IMR-90 (cell line): ENCODE results near the gene OR9A2. TPM values are rescaled to one million over a fixed set of nuclear protein-coding genes. Genes with fewer than 3 reads are reported as not detected.

Experiments
- ATAC-seq: fragments of 200-7000 bp; cut with Tn5 transposase; 2 replicates; pipeline ENCODE4 v1.9.1; 2020; ENCODE audit warnings: low read depth, mild to moderate bottlenecking, moderate library complexity
- BruUV-seq: library from RNA; stranded (reverse); fragments of 400-500 nt; replicated peaks from 2 replicates; lab custom pipeline; 2021; lab: Mats Ljungman, UMichigan
- CTCF ChIA-PET: fragments of 300-600 bp; formaldehyde crosslinking; extraction: SDS; loops from one replicate; lab custom pipeline; 2021; ENCODE audit warnings: antibody characterized with exemption; lab: Yijun Ruan, JAX
- POLR2A ChIA-PET: fragments of 300-600 bp; sonication (Branson Sonifier 250); formaldehyde crosslinking; loops from one replicate; lab custom pipeline; 2022; ENCODE audit warnings: antibody characterized with exemption; ENCODE audit not compliant: unreplicated experiment; lab: Charles Lee
- DNase-seq: peaks from one replicate; pipeline ENCODE4 v3.0.0; 2013
- H2AFZ ChIP-seq: replicated peaks from 2 replicates; pipeline ENCODE3; 2013; ENCODE audit warnings: low read length, mild to moderate bottlenecking; ENCODE audit not compliant: poor library complexity
- H2AK5ac ChIP-seq: 2 replicates; pipeline ENCODE4 v1.6.1; 2013; ENCODE audit warnings: low read depth, low read length, inconsistent platforms
- H2AK9ac ChIP-seq: replicated peaks from 2 replicates; pipeline ENCODE3; 2013; ENCODE audit warnings: mild to moderate bottlenecking, low read depth, low read length, moderate library complexity; ENCODE audit not compliant: poor library complexity
- H2BK120ac ChIP-seq: 2 replicates; pipeline ENCODE4 v1.6.1; 2013; ENCODE audit warnings: low read depth, low read length, inconsistent platforms
- H2BK15ac ChIP-seq: 3 replicates; pipeline ENCODE4 v1.6.1; 2013; ENCODE audit warnings: low read depth, low read length, inconsistent platforms
- H2BK20ac ChIP-seq: 2 replicates; pipeline ENCODE4 v1.6.1; 2013; ENCODE audit warnings: low read depth, mild to moderate bottlenecking, inconsistent platforms, low read length, moderate library complexity
- H2BK5ac ChIP-seq: 2 replicates; pipeline ENCODE4 v1.6.1; 2013; ENCODE audit warnings: mild to moderate bottlenecking, low read depth, low read length, inconsistent platforms; ENCODE audit not compliant: poor library complexity, severe bottlenecking
- H3K14ac ChIP-seq: replicated peaks from 2 replicates; pipeline ENCODE4 v1.6.1; 2013; ENCODE audit warnings: low read depth, low read length, inconsistent platforms
- H3K18ac ChIP-seq: 2 replicates; pipeline ENCODE4 v1.6.1; 2013; ENCODE audit warnings: low read depth, low read length, control low read depth
- H3K23ac ChIP-seq: 2 replicates; pipeline ENCODE4 v1.6.1; 2013; ENCODE audit warnings: low read depth, low read length, inconsistent platforms
- H3K27ac ChIP-seq: 2 replicates; pipeline ENCODE4 v1.5.1; 2013; ENCODE audit warnings: mild to moderate bottlenecking, control low read depth, low read length; ENCODE audit not compliant: insufficient read depth
- H3K27me3 ChIP-seq: 2 replicates; pipeline ENCODE4 v1.6.1; 2013; ENCODE audit warnings: low read length; ENCODE audit not compliant: control insufficient read depth, insufficient read depth
- H3K36me3 ChIP-seq: 2 replicates; pipeline ENCODE4 v1.6.1; 2013; ENCODE audit warnings: low read length, mixed read lengths; ENCODE audit not compliant: control insufficient read depth, insufficient read depth
- H3K4ac ChIP-seq: 2 replicates; pipeline ENCODE4 v1.6.1; 2013; ENCODE audit warnings: low read depth, low read length, inconsistent platforms
- H3K4me1 ChIP-seq: 2 replicates; pipeline ENCODE4 v1.6.1; 2013; ENCODE audit warnings: low read length, mixed read lengths; ENCODE audit not compliant: control insufficient read depth, insufficient read depth
- H3K4me2 ChIP-seq: 2 replicates; pipeline ENCODE4 v1.6.1; 2013; ENCODE audit warnings: low read depth, mild to moderate bottlenecking, control low read depth, low read length, moderate library complexity
- H3K4me3 ChIP-seq: 2 replicates; pipeline ENCODE4 v1.5.1; 2013; ENCODE audit warnings: low read depth, mild to moderate bottlenecking, control low read depth, low read length, moderate library complexity; ENCODE audit not compliant: insufficient read depth
- H3K56ac ChIP-seq: 2 replicates; pipeline ENCODE4 v1.6.1; 2013; ENCODE audit warnings: low read length, inconsistent platforms; ENCODE audit not compliant: insufficient read depth; ENCODE audit errors: extremely low read depth
- H3K79me1 ChIP-seq, 2 experiments: 2 replicates each; pipeline ENCODE4 v1.6.1; 2013; ENCODE audit warnings: low read length in 2 of 2, inconsistent platforms in 1 of 2, low read depth in 1 of 2
- H3K9ac ChIP-seq: 2 replicates; pipeline ENCODE4 v1.6.1; 2013; ENCODE audit warnings: low read depth, low read length, control low read depth
- H3K9me1 ChIP-seq: 2 replicates; pipeline ENCODE4 v1.6.1; 2013; ENCODE audit warnings: low read length, inconsistent platforms; ENCODE audit not compliant: insufficient read depth
- H3K9me3 ChIP-seq: 2 replicates; pipeline ENCODE4 v1.6.1; 2013; ENCODE audit warnings: low read length; ENCODE audit not compliant: control insufficient read depth, insufficient read depth
- H4K20me1 ChIP-seq: 2 replicates; pipeline ENCODE4 v1.6.1; 2013; ENCODE audit warnings: low read length, inconsistent platforms; ENCODE audit not compliant: insufficient read depth
- H4K5ac ChIP-seq: 2 replicates; pipeline ENCODE4 v1.6.1; 2013; ENCODE audit warnings: mild to moderate bottlenecking, low read depth, low read length, control low read depth
- H4K8ac ChIP-seq, 2 experiments: 2 replicates each; pipeline ENCODE4 v1.6.1; 2013; ENCODE audit warnings: low read depth in 2 of 2, low read length in 2 of 2, control low read depth in 1 of 2, inconsistent platforms in 1 of 2
- H4K91ac ChIP-seq: 2 replicates; pipeline ENCODE4 v1.6.1; 2013; ENCODE audit warnings: low read depth, low read length, inconsistent platforms; ENCODE audit not compliant: insufficient read depth
- BHLHE40 ChIP-seq: fragments of 150-350 bp; IDR thresholded peaks from 2 replicates; pipeline ENCODE4 v1.6.1; 2016; ENCODE audit warnings: mild to moderate bottlenecking, low read depth, low read length
- CHD1 ChIP-seq: IDR thresholded peaks from 2 replicates; pipeline ENCODE4 v1.6.1; 2012; ENCODE audit warnings: low read depth, low read length, improper control_type of control experiment
- MAFK ChIP-seq: IDR thresholded peaks from 2 replicates; pipeline ENCODE4 v1.6.1; 2012; ENCODE audit warnings: low read depth, low read length, improper control_type of control experiment
- MAZ ChIP-seq: IDR thresholded peaks from 2 replicates; pipeline ENCODE4 v1.6.1; 2012; ENCODE audit warnings: low read depth, mild to moderate bottlenecking, low read length, improper control_type of control experiment, moderate library complexity, borderline replicate concordance
- RAD21 ChIP-seq: IDR thresholded peaks from 2 replicates; pipeline ENCODE4 v1.6.1; 2012; ENCODE audit warnings: low read length, improper control_type of control experiment
- RFX5 ChIP-seq: IDR thresholded peaks from 2 replicates; pipeline ENCODE4 v1.8.0; 2012; ENCODE audit warnings: low read depth, mild to moderate bottlenecking, low read length, moderate library complexity
- WGBS, 2 experiments: methylation state at CpG; one replicate each; pipeline versions ENCODE4 v1.1.5 to v1.1.7; 2013; ENCODE audit warnings: missing lambda C conversion rate in 2 of 2; ENCODE audit not compliant: insufficient read length in 1 of 2; ENCODE audit errors: extremely low coverage in 2 of 2; 5-methylcytosine and 5-hydroxymethylcytosine counted together
- dilution Hi-C: fragments of 300-500 bp; cut with HindIII; formaldehyde crosslinking; loops from one replicate; pipeline ENCODE4 v1.14.3; 2018; ENCODE audit warnings: low sequenced_read_pairs; ENCODE audit not compliant: unreplicated experiment
- in situ Hi-C: fragments of 300-500 bp; cut with MboI; formaldehyde crosslinking; loops from 3 replicates; pipeline ENCODE4 v1.14.3; 2019; ENCODE audit warnings: low sequenced_read_pairs, inconsistent platforms, mixed read lengths
- intact Hi-C: fragments of 100-400 bp; cut with micrococcal nuclease; formaldehyde crosslinking; loops from 2 replicates; pipeline ENCODE4 v1.10.0; 2022
- polyA plus RNA-seq, 3 experiments: library from polyadenylated mRNA; depleted of rRNA; stranded (reverse); fragments of >200 nt; gene quantifications; 2 replicates each; pipeline ENCODE4 v1.2.3, GENCODE V29; 2012; ENCODE audit warnings: low replicate concordance in 1 of 3
- total RNA-seq: library from RNA; depleted of rRNA; stranded (reverse); fragments of >200 nt; gene quantifications from 2 replicates; pipeline ENCODE4 v1.2.3, GENCODE V29; 2012
- TF ChIP-seq, protein P1 (sequence below): conservative IDR thresholded peaks from 2 replicates; pipeline ENCODE4 v1.5.1; 2012; ENCODE audit warnings: mild to moderate bottlenecking, low read depth, low read length, improper control_type of control experiment

OR9A2 gene
- total and polyA plus RNA-seq, 2 of the 4 experiments (the other 2 are of a cell fraction): not detected

DNA sequence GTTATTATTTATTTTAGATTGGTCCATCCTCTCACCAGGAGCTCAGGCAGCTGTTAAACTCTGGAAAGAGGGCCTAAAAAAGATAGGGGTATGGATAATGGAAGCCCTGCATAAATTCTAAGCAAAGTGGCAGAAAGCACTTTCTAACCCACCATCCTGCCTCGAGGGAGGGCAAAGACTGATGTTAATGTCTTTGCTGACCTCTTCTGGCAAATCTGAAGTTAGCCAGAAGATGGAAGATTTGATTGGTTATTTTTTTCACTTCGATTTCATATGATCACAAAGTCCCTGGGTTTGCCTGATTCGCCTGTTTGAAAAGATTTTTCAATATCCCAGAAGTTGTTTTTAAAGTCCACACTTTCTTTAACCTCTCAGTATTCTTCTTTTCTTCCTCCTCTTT lies 24.8 kb downstream of the OR9A2 start:
- no TSS peak for BruUV-seq
- Histone ChIP-seq H2BK5ac (no peak overlapping the region), H3K4ac (no peak overlapping the region), H3K23ac (no peak overlapping the region), H3K27me3 (peaks cover 2% of the 10 kb centered on the region; the same call in 1 of the 2 replicates), H2BK20ac (no peak overlapping the region), H3K18ac (no peak overlapping the region), H4K91ac (no peak overlapping the region), H3K4me1 (no peaks in the 10 kb centered on the region), H3K9me1 (no peaks in the 10 kb centered on the region), H4K20me1 (no peaks in the 10 kb centered on the region), H2AFZ (no peak overlapping the region), H3K4me3 (no peak overlapping the region), H3K14ac (no peak overlapping the region), H3K36me3 (no peaks in the 10 kb centered on the region), H3K27ac (no peak overlapping the region), H3K56ac (no peak overlapping the region), H4K5ac (no peak overlapping the region), H2BK120ac (no peak overlapping the region), H2AK5ac (no peak overlapping the region), H3K4me2 (no peak overlapping the region), H2AK9ac (no peak overlapping the region), H3K79me1 (no peaks in the 10 kb centered on the region), H4K8ac (no peak overlapping the region), H2BK15ac (no peak overlapping the region), H3K9me3 (no peaks in the 10 kb centered on the region), H3K9ac (no peak overlapping the region)
- no CpG with 5 or more reads among the region's 3 CpGs for WGBS, 2 experiments
- no peak for ATAC-seq
- CTCF ChIA-PET: interaction anchor here (4.9 kb wide), 1 partner anchor 213 kb away, joined by 28 read pairs; no protein-coding TSS in a partner anchor
- TF ChIP-seq BHLHE40 (no peak), CHD1 (no peak), MAFK (no peak), RAD21 (peak; percentile 22; the same call in 1 of the 2 replicates), MAZ (no peak), RFX5 (no peak)
- TF ChIP-seq, protein P1, sequence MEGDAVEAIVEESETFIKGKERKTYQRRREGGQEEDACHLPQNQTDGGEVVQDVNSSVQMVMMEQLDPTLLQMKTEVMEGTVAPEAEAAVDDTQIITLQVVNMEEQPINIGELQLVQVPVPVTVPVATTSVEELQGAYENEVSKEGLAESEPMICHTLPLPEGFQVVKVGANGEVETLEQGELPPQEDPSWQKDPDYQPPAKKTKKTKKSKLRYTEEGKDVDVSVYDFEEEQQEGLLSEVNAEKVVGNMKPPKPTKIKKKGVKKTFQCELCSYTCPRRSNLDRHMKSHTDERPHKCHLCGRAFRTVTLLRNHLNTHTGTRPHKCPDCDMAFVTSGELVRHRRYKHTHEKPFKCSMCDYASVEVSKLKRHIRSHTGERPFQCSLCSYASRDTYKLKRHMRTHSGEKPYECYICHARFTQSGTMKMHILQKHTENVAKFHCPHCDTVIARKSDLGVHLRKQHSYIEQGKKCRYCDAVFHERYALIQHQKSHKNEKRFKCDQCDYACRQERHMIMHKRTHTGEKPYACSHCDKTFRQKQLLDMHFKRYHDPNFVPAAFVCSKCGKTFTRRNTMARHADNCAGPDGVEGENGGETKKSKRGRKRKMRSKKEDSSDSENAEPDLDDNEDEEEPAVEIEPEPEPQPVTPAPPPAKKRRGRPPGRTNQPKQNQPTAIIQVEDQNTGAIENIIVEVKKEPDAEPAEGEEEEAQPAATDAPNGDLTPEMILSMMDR: 0 out of 2 replicates have a peak, but pooled peaks have one; percentile 23
- POLR2A ChIA-PET: no interaction called here
- in situ Hi-C loops: loop anchor here (25.0 kb wide), 1 partner anchor 435 kb away; the partner anchor contains the start of gene TAS2R60
- no peak for DNase-seq
- dilution Hi-C loops: no loop called here
- intact Hi-C loops: loop anchor here (10.0 kb wide), 3 partner anchors 367 to 467 kb away; no protein-coding TSS in a partner anchor
